ENCODE data around the gene PSRC1.

DNA sequence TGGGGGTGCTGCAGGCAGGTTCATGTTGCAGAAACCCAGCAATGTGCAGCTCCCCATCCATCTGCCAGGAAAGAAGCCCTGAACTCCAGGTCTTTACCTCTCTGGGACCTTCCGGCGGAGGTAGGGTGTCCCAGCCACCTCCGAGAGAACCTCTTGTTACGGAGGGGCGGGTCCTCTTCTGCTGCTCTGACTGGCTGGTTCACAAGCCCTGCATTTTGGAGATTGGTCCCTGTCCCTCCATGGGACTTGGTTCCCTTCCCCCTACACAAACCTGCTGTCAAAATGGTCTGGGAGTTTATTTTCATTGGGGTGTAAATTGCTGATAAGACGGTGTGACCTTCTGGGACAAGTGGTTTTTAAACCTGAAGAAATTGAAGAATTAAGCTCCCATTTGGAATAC, 41.6 kb downstream of the PSRC1 start:
- TF ChIP-seq, protein P1, sequence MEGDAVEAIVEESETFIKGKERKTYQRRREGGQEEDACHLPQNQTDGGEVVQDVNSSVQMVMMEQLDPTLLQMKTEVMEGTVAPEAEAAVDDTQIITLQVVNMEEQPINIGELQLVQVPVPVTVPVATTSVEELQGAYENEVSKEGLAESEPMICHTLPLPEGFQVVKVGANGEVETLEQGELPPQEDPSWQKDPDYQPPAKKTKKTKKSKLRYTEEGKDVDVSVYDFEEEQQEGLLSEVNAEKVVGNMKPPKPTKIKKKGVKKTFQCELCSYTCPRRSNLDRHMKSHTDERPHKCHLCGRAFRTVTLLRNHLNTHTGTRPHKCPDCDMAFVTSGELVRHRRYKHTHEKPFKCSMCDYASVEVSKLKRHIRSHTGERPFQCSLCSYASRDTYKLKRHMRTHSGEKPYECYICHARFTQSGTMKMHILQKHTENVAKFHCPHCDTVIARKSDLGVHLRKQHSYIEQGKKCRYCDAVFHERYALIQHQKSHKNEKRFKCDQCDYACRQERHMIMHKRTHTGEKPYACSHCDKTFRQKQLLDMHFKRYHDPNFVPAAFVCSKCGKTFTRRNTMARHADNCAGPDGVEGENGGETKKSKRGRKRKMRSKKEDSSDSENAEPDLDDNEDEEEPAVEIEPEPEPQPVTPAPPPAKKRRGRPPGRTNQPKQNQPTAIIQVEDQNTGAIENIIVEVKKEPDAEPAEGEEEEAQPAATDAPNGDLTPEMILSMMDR (conservative IDR thresholded peaks at IDR 0.05; ENCODE audit: low read length) = no peak
- no peak for TF ChIP-seq EZH2phosphoT487 (IDR thresholded peaks at IDR 0.05; ENCODE audit: borderline replicate concordance, low read depth, low read length)

Data from OCI-LY7 (cell line).